Measurements from ENCODE around the gene GMEB2. TPM values are rescaled to one million over a fixed set of nuclear protein-coding genes. Genes with fewer than 3 reads are reported as not detected.

Gene GMEB2
- polyA plus RNA-seq, 1 of the 3 experiments (the other 2 are of a cell fraction): 6.5 TPM

GRCh38 chr20:63665708-63666107 is 38.8 kb upstream of the GMEB2 start:
- CTCF ChIA-PET: no interaction called here
- Histone ChIP-seq H3K4me1 (ENCODE audit: control insufficient read depth in 1 of 2, insufficient read depth in 2 of 2, low read depth in 1 of 2, low read length in 1 of 2) (no peaks in the 10 kb centered on the region), H3K27ac (ENCODE audit: low read depth in 2 of 2, low read length in 1 of 2) (no peak overlapping the region), H3K9me2 (no peaks in the 10 kb centered on the region), H3K9me3 (no peaks in the 10 kb centered on the region), H3K4me2 (no peak overlapping the region), H4K20me1 (ENCODE audit: insufficient read depth) (no peaks in the 10 kb centered on the region), H3K36me3 (replicated peaks in 1 of 2; ENCODE audit: control insufficient read depth in 1 of 2, insufficient read depth in 2 of 2, low read length in 1 of 2) (peaks cover 0 to 61% of the 10 kb centered on the region in 2 experiments), H2AFZ (ENCODE audit: low read depth) (no peak overlapping the region), H3K4me3 (ENCODE audit: low read depth in 2 of 2, low read length in 1 of 2) (no peak overlapping the region), H3K9ac (no peak overlapping the region), H3F3A (replicated peaks; ENCODE audit: insufficient read depth) (no peaks in the 10 kb centered on the region), H3K79me2 (ENCODE audit: insufficient read depth) (peaks cover 9% of the 10 kb centered on the region; the same call in 1 of the 2 replicates), H3K27me3 (ENCODE audit: insufficient read depth) (no peaks in the 10 kb centered on the region)
- DNase-seq: no peak
- POLR2A ChIA-PET: no interaction called here
- WGBS (ENCODE audit: low lambda C conversion rate): 96% methylated on average over 11 of the region's 14 CpGs
- no peak for TF ChIP-seq IRF3 (IDR thresholded peaks at IDR 0.05; ENCODE audit: low read depth, low read length)
- no peak for TF ChIP-seq POLR2AphosphoS5 (IDR thresholded peaks at IDR 0.05; ENCODE audit: low read depth, low read length)
- no peak for TF ChIP-seq RAD21 (IDR thresholded peaks at IDR 0.05; ENCODE audit: low read length)
- no peak for TF ChIP-seq YY1 (IDR thresholded peaks at IDR 0.05; ENCODE audit: low read depth)
- TF ChIP-seq TAF1 (IDR thresholded peaks at IDR 0.05; ENCODE audit: borderline replicate concordance, low read depth, low read length): no peak
- no peak for TF ChIP-seq CTCF (IDR thresholded peaks at IDR 0.05)
- TF ChIP-seq USF2 (IDR thresholded peaks at IDR 0.05; ENCODE audit: borderline replicate concordance, low read depth, low read length): no peak
- no peak for TF ChIP-seq TCF12 (IDR thresholded peaks at IDR 0.05)
- no peak for TF ChIP-seq CHD2 (IDR thresholded peaks at IDR 0.05; ENCODE audit: low read length, partially characterized antibody)
- TF ChIP-seq JUND (IDR thresholded peaks at IDR 0.05): no peak
- no peak for TF ChIP-seq SMC3 (IDR thresholded peaks at IDR 0.05; ENCODE audit: low read depth, low read length)
- no peak for TF ChIP-seq FOSL2 (IDR thresholded peaks at IDR 0.05; ENCODE audit: borderline replicate concordance, low read depth)
- no peak for TF ChIP-seq REST (IDR thresholded peaks at IDR 0.05; ENCODE audit: low read depth, low read length)
- TF ChIP-seq RXRA (IDR thresholded peaks at IDR 0.05; ENCODE audit: borderline replicate concordance, low read depth): no peak
- no peak for TF ChIP-seq MXI1 (IDR thresholded peaks at IDR 0.05; ENCODE audit: low read depth, low read length)
